Spleen (tissue), 7 donors: ENCODE results near the gene ADAMTSL3.

Experiments
- POLR2A ChIP-seq, 3 donors: fragments of 450-650 bp; IDR thresholded peaks; one replicate each; pipeline ENCODE4 v1.5.1; 2017; ENCODE audit warnings: antibody characterized with exemption in 3 of 3, mild to moderate bottlenecking in 1 of 3
- POLR2AphosphoS5 ChIP-seq, 3 donors: sonication (generic); formaldehyde crosslinking; IDR thresholded peaks; one replicate each; pipeline ENCODE4 v1.5.1; 2017; ENCODE audit warnings: antibody characterized with exemption in 3 of 3
- TF ChIP-seq, protein P1 (sequence below), 11 experiments: fragments of 200-600 bp in 7 of 11; fragments of 450-650 bp in 4 of 11; sonication (generic) in 4 of 11; IDR thresholded peaks in 8 of 11; conservative IDR thresholded peaks in 3 of 11; 1 replicate in 7 of 11; 2 replicates in 4 of 11; pipeline versions ENCODE4 v1.4.0 to v1.8.0; 2016 to 2021; ENCODE audit warnings: antibody characterized with exemption in 11 of 11, inconsistent platforms in 4 of 11, mild to moderate bottlenecking in 1 of 11
- donor health status: DM: no; HTN: no; CAD: no; lungs with moderate emphysema.
- donor health status: DM: no; HTN: no; CAD: no.
- donor health status: DM: no; HTN: no; CAD: no.

DNA sequence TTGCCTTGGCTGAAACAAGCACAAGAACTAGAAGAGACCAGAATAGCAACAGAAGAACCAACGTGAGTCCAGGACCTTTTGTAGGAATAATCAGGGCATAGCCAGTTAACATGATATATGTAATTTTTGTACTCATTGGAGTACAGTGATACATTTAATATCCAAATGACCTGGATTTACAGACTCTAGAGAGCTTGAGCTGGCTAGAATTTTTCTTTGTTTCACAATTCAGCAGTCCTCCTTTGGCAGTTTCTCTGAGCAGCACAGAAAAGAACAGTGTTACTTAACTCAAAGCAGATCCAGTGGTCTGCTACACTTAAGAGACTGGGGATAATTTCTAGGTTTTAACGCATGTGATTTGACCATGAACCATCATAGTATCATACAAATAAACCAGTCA, 245.7 kb downstream of the ADAMTSL3 start:
- TF ChIP-seq, protein P1, sequence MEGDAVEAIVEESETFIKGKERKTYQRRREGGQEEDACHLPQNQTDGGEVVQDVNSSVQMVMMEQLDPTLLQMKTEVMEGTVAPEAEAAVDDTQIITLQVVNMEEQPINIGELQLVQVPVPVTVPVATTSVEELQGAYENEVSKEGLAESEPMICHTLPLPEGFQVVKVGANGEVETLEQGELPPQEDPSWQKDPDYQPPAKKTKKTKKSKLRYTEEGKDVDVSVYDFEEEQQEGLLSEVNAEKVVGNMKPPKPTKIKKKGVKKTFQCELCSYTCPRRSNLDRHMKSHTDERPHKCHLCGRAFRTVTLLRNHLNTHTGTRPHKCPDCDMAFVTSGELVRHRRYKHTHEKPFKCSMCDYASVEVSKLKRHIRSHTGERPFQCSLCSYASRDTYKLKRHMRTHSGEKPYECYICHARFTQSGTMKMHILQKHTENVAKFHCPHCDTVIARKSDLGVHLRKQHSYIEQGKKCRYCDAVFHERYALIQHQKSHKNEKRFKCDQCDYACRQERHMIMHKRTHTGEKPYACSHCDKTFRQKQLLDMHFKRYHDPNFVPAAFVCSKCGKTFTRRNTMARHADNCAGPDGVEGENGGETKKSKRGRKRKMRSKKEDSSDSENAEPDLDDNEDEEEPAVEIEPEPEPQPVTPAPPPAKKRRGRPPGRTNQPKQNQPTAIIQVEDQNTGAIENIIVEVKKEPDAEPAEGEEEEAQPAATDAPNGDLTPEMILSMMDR (IDR thresholded peaks at IDR 0.05 in 8 of 11, conservative IDR thresholded peaks at IDR 0.05 in 3 of 11), result no peak
- TF ChIP-seq POLR2A (IDR thresholded peaks at IDR 0.05) (no peak), POLR2AphosphoS5 (IDR thresholded peaks at IDR 0.05) (no peak)
